SK-N-SH (cell line): ENCODE measurements around the gene ARL11. TPM values are rescaled to one million over a fixed set of nuclear protein-coding genes. Genes with fewer than 3 reads are reported as not detected.

Source experiments
- CTCF ChIA-PET: fragments of 300-600, 350-600 bp; formaldehyde crosslinking; extraction: SDS; loops from one replicate; lab custom pipeline; 2021; lab: Yijun Ruan, JAX
- POLR2A ChIA-PET: fragments of 350-600 bp; sonication (Branson Sonifier 250); formaldehyde crosslinking; extraction: SDS; loops from one replicate; lab custom pipeline; 2020; ENCODE audit warnings: antibody characterized with exemption, inconsistent platforms; lab: Yijun Ruan, JAX
- DNase-seq: peaks from one replicate; pipeline ENCODE4 v3.0.0; 2012
- H2AFZ ChIP-seq: fragments of 200-600 bp; sonication (generic); 2 replicates; pipeline ENCODE4 v1.8.1; 2016; ENCODE audit warnings: antibody characterized with exemption, mild to moderate bottlenecking, low read depth
- H3F3A ChIP-seq: fragments of 200-600 bp; sonication (generic); replicated peaks from 2 replicates; pipeline ENCODE3; 2016; ENCODE audit warnings: antibody characterized with exemption, mild to moderate bottlenecking; ENCODE audit not compliant: insufficient read depth
- H3K27ac ChIP-seq, 2 experiments: fragments of 200-500 bp in 1 of 2; fragments of 200-600 bp in 1 of 2; sonication (Bioruptor generic) in 1 of 2; sonication (generic), shearing (Covaris generic) in 1 of 2; 2 replicates each; pipeline versions ENCODE4 v1.5.1 to v1.6.1; 2014 to 2016; ENCODE audit warnings: low read depth in 2 of 2, inconsistent platforms in 1 of 2, low read length in 1 of 2, mild to moderate bottlenecking in 1 of 2, mixed read lengths in 1 of 2
- H3K27me3 ChIP-seq: fragments of 200-600 bp; sonication (generic), shearing (Covaris generic); 2 replicates; pipeline ENCODE4 v1.6.1; 2016; ENCODE audit warnings: mixed run types; ENCODE audit not compliant: insufficient read depth
- H3K36me3 ChIP-seq, 2 experiments: fragments of 200-500 bp in 1 of 2; fragments of 200-600 bp in 1 of 2; sonication (Bioruptor generic) in 1 of 2; sonication (generic) in 1 of 2; replicated peaks in 1 of 2; 2 replicates each; pipeline versions ENCODE3 to v1.5.1; 2014 to 2016; ENCODE audit warnings: low read length in 1 of 2, mild to moderate bottlenecking in 1 of 2; ENCODE audit not compliant: insufficient read depth in 2 of 2, control insufficient read depth in 1 of 2
- H3K4me1 ChIP-seq, 2 experiments: fragments of 200-500 bp in 1 of 2; fragments of 200-600 bp in 1 of 2; sonication (Bioruptor generic) in 1 of 2; sonication (generic), shearing (Covaris generic) in 1 of 2; 2 replicates each; pipeline versions ENCODE4 v1.5.1 to v1.6.1; 2014 to 2016; ENCODE audit warnings: low read depth in 1 of 2, low read length in 1 of 2, mixed run types in 1 of 2; ENCODE audit not compliant: insufficient read depth in 2 of 2, control insufficient read depth in 1 of 2
- H3K4me2 ChIP-seq: fragments of 200-600 bp; sonication (generic), shearing (Covaris generic); 2 replicates; pipeline ENCODE4 v1.6.1; 2017; ENCODE audit warnings: mixed run types
- H3K4me3 ChIP-seq, 2 experiments: fragments of 200-500 bp in 1 of 2; fragments of 200-600 bp in 1 of 2; sonication (Bioruptor generic) in 1 of 2; sonication (generic), shearing (Covaris generic) in 1 of 2; 2 replicates each; pipeline versions ENCODE4 v1.5.1 to v1.8.1; 2014 to 2016; ENCODE audit warnings: low read depth in 2 of 2, inconsistent platforms in 1 of 2, low read length in 1 of 2, mild to moderate bottlenecking in 1 of 2, mixed read lengths in 1 of 2, moderate library complexity in 1 of 2
- H3K79me2 ChIP-seq: fragments of 200-600 bp; sonication (generic); 2 replicates; pipeline ENCODE4 v1.8.1; 2017; ENCODE audit warnings: mild to moderate bottlenecking; ENCODE audit not compliant: insufficient read depth
- H3K9ac ChIP-seq: fragments of 200-600 bp; sonication (generic); 2 replicates; pipeline ENCODE4 v1.6.1; 2017; ENCODE audit warnings: mixed run types
- H3K9me2 ChIP-seq: fragments of 200-600 bp; sonication (generic); 2 replicates; pipeline ENCODE4 v1.6.1; 2017; ENCODE audit warnings: mixed run types
- H3K9me3 ChIP-seq: fragments of 200-600 bp; sonication (generic); 2 replicates; pipeline ENCODE4 v1.6.1; 2017; ENCODE audit warnings: mixed run types, mild to moderate bottlenecking, moderate library complexity
- H4K20me1 ChIP-seq: fragments of 200-600 bp; sonication (generic); 2 replicates; pipeline ENCODE4 v1.6.1; 2017; ENCODE audit warnings: mild to moderate bottlenecking, mixed run types; ENCODE audit not compliant: insufficient read depth
- CHD2 ChIP-seq: fragments of 150-350 bp; IDR thresholded peaks from 2 replicates; pipeline ENCODE4 v1.6.1; 2018; ENCODE audit warnings: low read length; ENCODE audit not compliant: partially characterized antibody
- ELF1 ChIP-seq: IDR thresholded peaks from 2 replicates; pipeline ENCODE4 v1.4.0; 2012
- EP300 ChIP-seq, 2 experiments: IDR thresholded peaks; 2 replicates each; pipeline versions ENCODE4 v1.4.0 to v1.6.1; 2012; ENCODE audit warnings: borderline replicate concordance in 1 of 2, low read depth in 1 of 2, low read length in 1 of 2
- EZH2phosphoT487 ChIP-seq: fragments of 200-600 bp; sonication (generic); IDR thresholded peaks from 2 replicates; pipeline ENCODE4 v1.6.1; 2017; ENCODE audit warnings: low read depth, mixed run types, mild to moderate bottlenecking, antibody characterized with exemption, moderate library complexity, borderline replicate concordance
- FOXJ3 ChIP-seq: sonication (generic); formaldehyde crosslinking; IDR thresholded peaks from 2 replicates; pipeline ENCODE4 v1.5.1; 2020; ENCODE audit warnings: mild to moderate bottlenecking, missing genetic modification reagents
- MAX ChIP-seq: IDR thresholded peaks from 2 replicates; pipeline ENCODE4 v1.4.0; 2012; ENCODE audit warnings: low read depth
- MEF2A ChIP-seq: IDR thresholded peaks from 2 replicates; pipeline ENCODE4 v1.4.0; 2012; ENCODE audit warnings: low read depth, borderline replicate concordance
- MXI1 ChIP-seq: IDR thresholded peaks from 2 replicates; pipeline ENCODE4 v1.6.1; 2012; ENCODE audit warnings: mild to moderate bottlenecking, low read depth, low read length, improper control_type of control experiment
- NRF1 ChIP-seq: IDR thresholded peaks from 2 replicates; pipeline ENCODE4 v1.6.1; 2012; ENCODE audit warnings: low read depth, mild to moderate bottlenecking, low read length
- RCOR1 ChIP-seq: fragments of 150-350 bp; IDR thresholded peaks from 2 replicates; pipeline ENCODE4 v1.6.1; 2017; ENCODE audit warnings: antibody characterized with exemption, low read length
- RFX5 ChIP-seq: IDR thresholded peaks from 2 replicates; pipeline ENCODE4 v1.6.1; 2012; ENCODE audit warnings: mild to moderate bottlenecking, improper control_type of control experiment, low read length
- SIN3A ChIP-seq: IDR thresholded peaks from 2 replicates; pipeline ENCODE4 v1.6.1; 2012; ENCODE audit warnings: low read depth, mild to moderate bottlenecking, low read length, moderate library complexity, borderline replicate concordance
- SMC3 ChIP-seq: IDR thresholded peaks from 2 replicates; pipeline ENCODE4 v1.6.1; 2012; ENCODE audit warnings: low read depth, low read length, improper control_type of control experiment
- TCF12 ChIP-seq: IDR thresholded peaks from 2 replicates; pipeline ENCODE4 v1.4.0; 2012
- TEAD4 ChIP-seq: IDR thresholded peaks from 2 replicates; pipeline ENCODE4 v1.4.0; 2012; ENCODE audit warnings: mild to moderate bottlenecking, borderline replicate concordance; ENCODE audit not compliant: insufficient read depth
- YY1 ChIP-seq: IDR thresholded peaks from 2 replicates; pipeline ENCODE4 v1.4.0; 2012; ENCODE audit warnings: low read depth, mild to moderate bottlenecking
- WGBS: methylation state at CpG from one replicate; pipeline ENCODE4 v1.1.6; 2017; ENCODE audit warnings: low lambda C conversion rate; 5-methylcytosine and 5-hydroxymethylcytosine counted together
- polyA plus RNA-seq, 3 experiments: library from polyadenylated mRNA; depleted of rRNA; stranded (reverse); fragments of >200 nt; gene quantifications; 2 replicates each; pipeline ENCODE4 v1.2.3, GENCODE V29; 2012
- TF ChIP-seq, protein P1 (sequence below): fragments of 150-350 bp; IDR thresholded peaks from 2 replicates; pipeline ENCODE4 v1.6.1; 2016; ENCODE audit warnings: mild to moderate bottlenecking, low read depth, low read length
- TF ChIP-seq, protein P2 (sequence below): fragments of 200-600 bp; sonication (generic); IDR thresholded peaks from 2 replicates; pipeline ENCODE4 v1.6.1; 2017; ENCODE audit warnings: antibody characterized with exemption, mild to moderate bottlenecking, moderate library complexity
- TF ChIP-seq, protein P3 (sequence below): IDR thresholded peaks from 2 replicates; pipeline ENCODE4 v1.4.0; 2012; ENCODE audit warnings: low read depth, borderline replicate concordance

Gene ARL11
- polyA plus RNA-seq, 1 of the 3 experiments (the other 2 are of a cell fraction) = not detected

DNA sequence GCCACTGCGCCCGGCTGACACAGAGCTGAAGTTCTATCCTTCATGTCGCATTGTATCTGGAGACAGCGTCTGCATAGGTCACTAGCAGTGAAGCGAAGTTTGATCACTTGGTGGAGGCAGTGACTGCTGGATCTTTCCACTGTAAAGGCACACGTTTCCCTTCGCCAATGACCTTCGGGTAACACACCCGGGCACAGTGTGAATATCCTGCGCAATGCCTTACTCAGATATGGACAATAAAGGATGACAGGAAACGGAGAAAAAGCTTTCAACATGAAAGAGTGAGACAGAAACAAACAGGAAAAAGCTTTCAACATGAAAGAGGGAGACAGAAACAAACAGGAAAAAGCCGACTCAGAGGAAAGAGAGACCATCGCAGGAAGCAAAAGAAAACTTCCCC is 17.1 kb downstream of the ARL11 start:
- DNase-seq = no peak
- Histone ChIP-seq H3K4me2 (no peak overlapping the region), H3K79me2 (no peaks in the 10 kb centered on the region), H3K9me3 (no peaks in the 10 kb centered on the region), H4K20me1 (no peaks in the 10 kb centered on the region), H3K9ac (no peak overlapping the region), H3F3A (no peaks in the 10 kb centered on the region), H2AFZ (no peak overlapping the region), H3K4me1 (no peaks in the 10 kb centered on the region), H3K27me3 (no peaks in the 10 kb centered on the region), H3K36me3 (no peaks in the 10 kb centered on the region), H3K4me3 (no peak overlapping the region), H3K27ac (no peak overlapping the region), H3K9me2 (no peaks in the 10 kb centered on the region)
- 94% methylated on average over 13 of the region's 13 CpGs for WGBS
- CTCF ChIA-PET = interaction anchor here (1.1 kb wide), 1 partner anchor 39 kb away, joined by 3 read pairs; no protein-coding TSS in a partner anchor
- TF ChIP-seq, protein P1, sequence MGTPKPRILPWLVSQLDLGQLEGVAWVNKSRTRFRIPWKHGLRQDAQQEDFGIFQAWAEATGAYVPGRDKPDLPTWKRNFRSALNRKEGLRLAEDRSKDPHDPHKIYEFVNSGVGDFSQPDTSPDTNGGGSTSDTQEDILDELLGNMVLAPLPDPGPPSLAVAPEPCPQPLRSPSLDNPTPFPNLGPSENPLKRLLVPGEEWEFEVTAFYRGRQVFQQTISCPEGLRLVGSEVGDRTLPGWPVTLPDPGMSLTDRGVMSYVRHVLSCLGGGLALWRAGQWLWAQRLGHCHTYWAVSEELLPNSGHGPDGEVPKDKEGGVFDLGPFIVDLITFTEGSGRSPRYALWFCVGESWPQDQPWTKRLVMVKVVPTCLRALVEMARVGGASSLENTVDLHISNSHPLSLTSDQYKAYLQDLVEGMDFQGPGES = no peak
- TF ChIP-seq TEAD4 (no peak), MEF2A (no peak), MXI1 (no peak), RCOR1 (no peak), EZH2phosphoT487 (no peak), MAX (no peak), EP300 (IDR thresholded peaks at IDR 0.05; ENCODE audit: borderline replicate concordance in 1 of 2, low read depth in 1 of 2, low read length in 1 of 2) (no peak), CHD2 (no peak), SMC3 (no peak), FOXJ3 (CRISPR knock-in tag) (no peak), ELF1 (no peak), NRF1 (no peak), SIN3A (no peak), RFX5 (no peak), TCF12 (no peak), YY1 (no peak)
- TF ChIP-seq, protein P2, sequence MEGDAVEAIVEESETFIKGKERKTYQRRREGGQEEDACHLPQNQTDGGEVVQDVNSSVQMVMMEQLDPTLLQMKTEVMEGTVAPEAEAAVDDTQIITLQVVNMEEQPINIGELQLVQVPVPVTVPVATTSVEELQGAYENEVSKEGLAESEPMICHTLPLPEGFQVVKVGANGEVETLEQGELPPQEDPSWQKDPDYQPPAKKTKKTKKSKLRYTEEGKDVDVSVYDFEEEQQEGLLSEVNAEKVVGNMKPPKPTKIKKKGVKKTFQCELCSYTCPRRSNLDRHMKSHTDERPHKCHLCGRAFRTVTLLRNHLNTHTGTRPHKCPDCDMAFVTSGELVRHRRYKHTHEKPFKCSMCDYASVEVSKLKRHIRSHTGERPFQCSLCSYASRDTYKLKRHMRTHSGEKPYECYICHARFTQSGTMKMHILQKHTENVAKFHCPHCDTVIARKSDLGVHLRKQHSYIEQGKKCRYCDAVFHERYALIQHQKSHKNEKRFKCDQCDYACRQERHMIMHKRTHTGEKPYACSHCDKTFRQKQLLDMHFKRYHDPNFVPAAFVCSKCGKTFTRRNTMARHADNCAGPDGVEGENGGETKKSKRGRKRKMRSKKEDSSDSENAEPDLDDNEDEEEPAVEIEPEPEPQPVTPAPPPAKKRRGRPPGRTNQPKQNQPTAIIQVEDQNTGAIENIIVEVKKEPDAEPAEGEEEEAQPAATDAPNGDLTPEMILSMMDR = no peak
- TF ChIP-seq, protein P3, sequence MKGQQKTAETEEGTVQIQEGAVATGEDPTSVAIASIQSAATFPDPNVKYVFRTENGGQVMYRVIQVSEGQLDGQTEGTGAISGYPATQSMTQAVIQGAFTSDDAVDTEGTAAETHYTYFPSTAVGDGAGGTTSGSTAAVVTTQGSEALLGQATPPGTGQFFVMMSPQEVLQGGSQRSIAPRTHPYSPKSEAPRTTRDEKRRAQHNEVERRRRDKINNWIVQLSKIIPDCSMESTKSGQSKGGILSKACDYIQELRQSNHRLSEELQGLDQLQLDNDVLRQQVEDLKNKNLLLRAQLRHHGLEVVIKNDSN = no peak
- POLR2A ChIA-PET = no interaction called here
